WERI-Rb-1 (cell line): Measurements from ENCODE around the gene SLC25A52.
"Not testable (repeated sequence)": the region's sequence is repeated elsewhere in the genome, so short reads cannot be mapped to it uniquely, and the experiment has no call there.

ENCODE experiments used
- DNase-seq: peaks from one replicate; pipeline ENCODE4 v3.0.0-alpha.2; 2020
- H3K27ac ChIP-seq: fragments of 250-450 bp; sonication (Bioruptor Pico); 2 replicates; pipeline ENCODE4 v1.5.1; 2020; ENCODE audit warnings: mild to moderate bottlenecking, moderate library complexity
- H3K27me3 ChIP-seq: fragments of 250-450 bp; sonication (Bioruptor Pico); 2 replicates; pipeline ENCODE4 v1.5.1; 2021; ENCODE audit warnings: mild to moderate bottlenecking, low read depth, moderate library complexity; ENCODE audit not compliant: insufficient read depth, severe bottlenecking
- H3K36me3 ChIP-seq: fragments of 250-450 bp; sonication (Bioruptor Pico); 2 replicates; pipeline ENCODE4 v1.5.1; 2020; ENCODE audit warnings: mild to moderate bottlenecking, moderate library complexity
- H3K4me3 ChIP-seq: 2 replicates; pipeline ENCODE4 v1.5.1; 2011; ENCODE audit warnings: low read depth, mild to moderate bottlenecking, control low read depth, low read length
- H3K9me3 ChIP-seq: fragments of 250-450 bp; sonication (Bioruptor Pico); 2 replicates; pipeline ENCODE4 v1.5.1; 2021; ENCODE audit warnings: mild to moderate bottlenecking, moderate library complexity; ENCODE audit not compliant: severe bottlenecking
- TF ChIP-seq, protein P1 (sequence below): IDR thresholded peaks from 2 replicates; pipeline ENCODE4 v1.5.1; 2011; ENCODE audit warnings: low read depth, mild to moderate bottlenecking, control low read depth, inconsistent platforms, low read length

Gene SLC25A52

GRCh38 chr18:31738460-31739407 lies 21.9 kb downstream of the SLC25A52 start:
- no peaks in the 10 kb centered on the region for H3K36me3 ChIP-seq
- H3K27ac ChIP-seq = no peak overlapping the region
- no peaks in the 10 kb centered on the region for H3K9me3 ChIP-seq
- H3K4me3 ChIP-seq = no peak overlapping the region
- DNase-seq = no peak
- H3K27me3 ChIP-seq = no peaks in the 10 kb centered on the region
- TF ChIP-seq, protein P1, sequence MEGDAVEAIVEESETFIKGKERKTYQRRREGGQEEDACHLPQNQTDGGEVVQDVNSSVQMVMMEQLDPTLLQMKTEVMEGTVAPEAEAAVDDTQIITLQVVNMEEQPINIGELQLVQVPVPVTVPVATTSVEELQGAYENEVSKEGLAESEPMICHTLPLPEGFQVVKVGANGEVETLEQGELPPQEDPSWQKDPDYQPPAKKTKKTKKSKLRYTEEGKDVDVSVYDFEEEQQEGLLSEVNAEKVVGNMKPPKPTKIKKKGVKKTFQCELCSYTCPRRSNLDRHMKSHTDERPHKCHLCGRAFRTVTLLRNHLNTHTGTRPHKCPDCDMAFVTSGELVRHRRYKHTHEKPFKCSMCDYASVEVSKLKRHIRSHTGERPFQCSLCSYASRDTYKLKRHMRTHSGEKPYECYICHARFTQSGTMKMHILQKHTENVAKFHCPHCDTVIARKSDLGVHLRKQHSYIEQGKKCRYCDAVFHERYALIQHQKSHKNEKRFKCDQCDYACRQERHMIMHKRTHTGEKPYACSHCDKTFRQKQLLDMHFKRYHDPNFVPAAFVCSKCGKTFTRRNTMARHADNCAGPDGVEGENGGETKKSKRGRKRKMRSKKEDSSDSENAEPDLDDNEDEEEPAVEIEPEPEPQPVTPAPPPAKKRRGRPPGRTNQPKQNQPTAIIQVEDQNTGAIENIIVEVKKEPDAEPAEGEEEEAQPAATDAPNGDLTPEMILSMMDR = no peak

GRCh38 chr18:31736630-31737029 lies 24.1 kb downstream of the SLC25A52 start:
- H3K36me3 ChIP-seq = no peaks in the 10 kb centered on the region
- H3K9me3 ChIP-seq = no peaks in the 10 kb centered on the region
- no peak overlapping the region for H3K4me3 ChIP-seq
- no peaks in the 10 kb centered on the region for H3K27me3 ChIP-seq
- no peak for DNase-seq
- no peak overlapping the region for H3K27ac ChIP-seq
- TF ChIP-seq, protein P1 = no peak

GRCh38 chr18:31731628-31732027 lies 29.1 kb downstream of the SLC25A52 start:
- no peak overlapping the region for H3K27ac ChIP-seq
- no peak for DNase-seq
- no peaks in the 10 kb centered on the region for H3K36me3 ChIP-seq
- no peak overlapping the region for H3K4me3 ChIP-seq
- TF ChIP-seq, protein P1 = no peak
- no peaks in the 10 kb centered on the region for H3K9me3 ChIP-seq
- H3K27me3 ChIP-seq = no peaks in the 10 kb centered on the region

- DNase-seq, H3K36me3 ChIP-seq, H3K27me3 ChIP-seq, H3K4me3 ChIP-seq, H3K9me3 ChIP-seq, H3K27ac ChIP-seq: not testable (repeated sequence)
These were observed 31.5 kb downstream of the SLC25A52 start for GRCh38 chr18:31729196-31729595.

DNA sequence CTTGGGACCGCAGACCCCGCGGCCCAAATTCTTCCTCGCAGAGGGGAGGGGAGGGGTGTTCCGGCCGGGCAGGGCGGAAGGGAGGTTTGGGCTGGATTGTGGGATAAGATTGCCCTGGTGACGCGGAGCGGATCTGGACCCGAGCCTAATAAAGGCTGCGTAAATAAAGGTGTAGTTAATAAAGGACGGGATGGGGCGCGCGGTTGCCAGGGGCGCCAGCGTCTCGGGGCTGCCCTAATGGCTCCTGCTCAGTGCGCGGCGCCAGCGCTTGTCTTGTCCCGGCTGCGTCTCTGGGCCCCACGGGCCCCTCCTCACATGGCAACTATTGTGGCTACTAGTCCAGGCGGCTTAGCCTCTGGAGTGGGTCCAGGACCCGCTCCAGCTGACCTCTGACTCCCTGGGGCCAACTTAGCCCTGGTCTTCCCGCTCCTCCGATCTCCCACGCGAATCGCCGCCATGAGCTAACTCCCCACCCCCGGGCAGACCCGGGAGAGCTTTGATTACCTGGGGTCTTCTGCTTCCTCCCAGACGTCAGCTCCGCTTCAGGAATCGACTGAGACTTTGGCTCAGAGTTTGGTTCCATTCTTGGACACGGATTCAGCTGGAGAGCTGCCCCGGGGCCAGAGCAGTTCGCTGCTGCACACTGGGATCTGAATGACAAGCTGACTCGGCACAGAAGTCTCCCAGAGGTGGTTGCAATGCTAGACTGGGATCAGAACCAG lies 36.5 kb downstream of the SLC25A52 start:
- TF ChIP-seq, protein P1 = no peak
- no peaks in the 10 kb centered on the region for H3K36me3 ChIP-seq
- no peak for DNase-seq
- no peak overlapping the region for H3K27ac ChIP-seq
- H3K4me3 ChIP-seq = no peak overlapping the region
- no peaks in the 10 kb centered on the region for H3K27me3 ChIP-seq
- H3K9me3 ChIP-seq = no peaks in the 10 kb centered on the region

GRCh38 chr18:31723639-31723989 lies 37.1 kb downstream of the SLC25A52 start:
- TF ChIP-seq, protein P1 = no peak
- DNase-seq = no peak
- H3K27me3 ChIP-seq = no peaks in the 10 kb centered on the region
- no peaks in the 10 kb centered on the region for H3K9me3 ChIP-seq
- H3K36me3 ChIP-seq = no peaks in the 10 kb centered on the region
- H3K4me3 ChIP-seq = no peak overlapping the region
- H3K27ac ChIP-seq = no peak overlapping the region
